CD4-positive, alpha-beta T cell (primary cell): Measurements from ENCODE around the gene GNAT1. TPM values are rescaled to one million over a fixed set of nuclear protein-coding genes. Genes with fewer than 3 reads are reported as not detected.

ENCODE experiments used
- ATAC-seq: fragments of 200-7000 bp; cut with Tn5 transposase; one replicate; pipeline ENCODE4 v1.10.0; 2022; ENCODE audit warnings: mild to moderate bottlenecking; ENCODE audit not compliant: poor library complexity
- CTCF ChIA-PET: fragments of 350-600 bp; sonication (Branson Sonifier 250); formaldehyde crosslinking; loops from one replicate; lab custom pipeline; 2021; ENCODE audit warnings: antibody characterized with exemption, inconsistent platforms; lab: Charles Lee
- POLR2A ChIA-PET: fragments of 350-600 bp; sonication (Branson Sonifier 250); formaldehyde crosslinking; loops from one replicate; lab custom pipeline; 2021; ENCODE audit warnings: antibody characterized with exemption, inconsistent platforms; lab: Charles Lee
- DNase-seq, 14 experiments: peaks; one replicate each; pipeline ENCODE4 v3.0.0-alpha.2; 2013 to 2020; ENCODE audit warnings: mixed read lengths in 2 of 14
- H3K27ac ChIP-seq, 2 donors: one replicate each; pipeline versions ENCODE4 v1.5.1 to v1.7.0; 2013; ENCODE audit warnings: low read length in 2 of 2, low read depth in 1 of 2, mild to moderate bottlenecking in 1 of 2
- H3K27me3 ChIP-seq, 2 experiments: 1 replicate in 1 of 2; 2 replicates in 1 of 2; pipeline versions ENCODE4 v1.6.1 to v1.7.0; 2013; ENCODE audit warnings: low read length in 2 of 2, control low read depth in 1 of 2, mild to moderate bottlenecking in 1 of 2, moderate library complexity in 1 of 2; ENCODE audit not compliant: insufficient read depth in 2 of 2, control insufficient read depth in 1 of 2
- H3K36me3 ChIP-seq: one replicate; pipeline ENCODE4 v1.6.1; 2013; ENCODE audit warnings: low read length, control low read depth; ENCODE audit not compliant: insufficient read depth
- H3K4me1 ChIP-seq: one replicate; pipeline ENCODE4 v1.6.1; 2013; ENCODE audit warnings: low read length, control low read depth; ENCODE audit not compliant: insufficient read depth
- H3K4me3 ChIP-seq: one replicate; pipeline ENCODE4 v1.5.1; 2013; ENCODE audit warnings: mild to moderate bottlenecking, low read length, moderate library complexity
- H3K9me3 ChIP-seq, 2 experiments: 1 replicate in 1 of 2; 2 replicates in 1 of 2; pipeline versions ENCODE4 v1.6.1 to v1.7.0; 2013; ENCODE audit warnings: low read length in 2 of 2, mild to moderate bottlenecking in 2 of 2, control low read depth in 1 of 2, moderate library complexity in 1 of 2; ENCODE audit not compliant: control insufficient read depth in 1 of 2, insufficient read depth in 1 of 2
- H3K27ac Mint-ChIP-seq: one replicate; pipeline ENCODE4 v1.8.0; 2020; ENCODE audit warnings: mixed read lengths
- H3K27me3 Mint-ChIP-seq: one replicate; pipeline ENCODE4 v1.8.0; 2021; ENCODE audit warnings: mixed read lengths
- H3K36me3 Mint-ChIP-seq: one replicate; pipeline ENCODE4 v1.8.0; 2021; ENCODE audit warnings: low read depth, mixed read lengths
- H3K4me1 Mint-ChIP-seq: one replicate; pipeline ENCODE4 v1.8.0; 2021; ENCODE audit warnings: low read depth, mixed read lengths
- H3K4me3 Mint-ChIP-seq: one replicate; pipeline ENCODE4 v1.8.0; 2020; ENCODE audit warnings: mild to moderate bottlenecking, mixed read lengths
- H3K9me3 Mint-ChIP-seq: one replicate; pipeline ENCODE4 v1.8.0; 2020; ENCODE audit warnings: mixed read lengths
- intact Hi-C, 2 experiments: fragments of 100-400 bp; cut with DNase I in 1 of 2; cut with micrococcal nuclease in 1 of 2; formaldehyde crosslinking; loops; one replicate each; pipeline versions ENCODE4 v1.15.1 to v1.9.0; 2023 to 2025; cut with DNase I, micrococcal nuclease
- total RNA-seq, 174 experiments: library from RNA in 2 of 174; stranded (reverse) in 2 of 174; gene quantifications; one replicate each; pipeline ENCODE4 v1.2.3 and lab custom pipeline; 2021 to 2026
- TF ChIP-seq, protein P1 (sequence below): fragments of 200-600 bp; IDR thresholded peaks from one replicate; pipeline ENCODE4 v1.8.0; 2022; ENCODE audit warnings: antibody characterized with exemption, mild to moderate bottlenecking

Gene GNAT1
- total RNA-seq, 2 experiments from 2014 or later, result 0.11 to 0.28 TPM

DNA sequence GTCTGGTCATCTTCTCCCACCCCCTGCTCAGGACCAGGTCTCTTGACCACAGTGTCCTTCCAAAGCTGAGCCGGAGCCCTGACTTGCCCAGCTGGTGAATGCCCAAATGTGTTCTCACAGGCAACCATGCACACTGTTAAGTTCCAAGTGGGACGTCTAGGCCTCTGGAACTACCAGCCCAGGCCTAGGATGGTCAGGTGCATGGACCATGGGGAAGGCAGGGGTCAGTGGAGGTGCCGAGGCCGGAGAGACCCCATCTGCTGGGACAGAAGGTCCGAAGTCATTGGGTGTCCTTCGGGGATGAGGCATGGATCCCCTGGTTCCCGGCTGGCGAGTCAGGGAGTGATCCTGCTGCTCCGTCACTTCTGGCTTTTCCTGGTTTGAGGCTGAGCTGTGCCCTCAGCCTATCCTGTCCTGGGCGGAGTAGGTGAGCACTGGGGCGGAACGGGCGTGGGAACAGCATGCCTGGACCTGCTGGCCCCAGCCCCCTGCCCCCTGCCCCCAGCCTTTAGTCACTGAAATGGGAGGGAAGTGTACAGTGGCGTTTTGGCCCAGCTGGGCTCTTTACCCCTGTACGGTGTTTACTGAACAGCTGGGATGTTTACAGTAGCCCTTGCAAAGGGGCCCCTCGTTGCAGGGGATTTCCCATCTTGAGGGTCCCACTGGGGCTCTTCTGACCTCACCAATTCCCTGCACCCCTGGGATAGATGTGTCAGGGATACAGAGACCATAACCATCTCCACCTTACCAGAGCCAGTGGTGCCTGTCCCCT lies 24.2 kb upstream of the GNAT1 start:
- no peaks in the 10 kb centered on the region for H3K27me3 ChIP-seq
- H3K27ac ChIP-seq, result no peak overlapping the region
- no peaks in the 10 kb centered on the region for H3K4me1 Mint-ChIP-seq
- H3K36me3 Mint-ChIP-seq, result no peaks in the 10 kb centered on the region
- H3K36me3 ChIP-seq, result no peaks in the 10 kb centered on the region
- no peaks in the 10 kb centered on the region for H3K27me3 Mint-ChIP-seq
- no peak overlapping the region for H3K4me3 Mint-ChIP-seq
- POLR2A ChIA-PET, result no interaction called here
- TF ChIP-seq, protein P1, sequence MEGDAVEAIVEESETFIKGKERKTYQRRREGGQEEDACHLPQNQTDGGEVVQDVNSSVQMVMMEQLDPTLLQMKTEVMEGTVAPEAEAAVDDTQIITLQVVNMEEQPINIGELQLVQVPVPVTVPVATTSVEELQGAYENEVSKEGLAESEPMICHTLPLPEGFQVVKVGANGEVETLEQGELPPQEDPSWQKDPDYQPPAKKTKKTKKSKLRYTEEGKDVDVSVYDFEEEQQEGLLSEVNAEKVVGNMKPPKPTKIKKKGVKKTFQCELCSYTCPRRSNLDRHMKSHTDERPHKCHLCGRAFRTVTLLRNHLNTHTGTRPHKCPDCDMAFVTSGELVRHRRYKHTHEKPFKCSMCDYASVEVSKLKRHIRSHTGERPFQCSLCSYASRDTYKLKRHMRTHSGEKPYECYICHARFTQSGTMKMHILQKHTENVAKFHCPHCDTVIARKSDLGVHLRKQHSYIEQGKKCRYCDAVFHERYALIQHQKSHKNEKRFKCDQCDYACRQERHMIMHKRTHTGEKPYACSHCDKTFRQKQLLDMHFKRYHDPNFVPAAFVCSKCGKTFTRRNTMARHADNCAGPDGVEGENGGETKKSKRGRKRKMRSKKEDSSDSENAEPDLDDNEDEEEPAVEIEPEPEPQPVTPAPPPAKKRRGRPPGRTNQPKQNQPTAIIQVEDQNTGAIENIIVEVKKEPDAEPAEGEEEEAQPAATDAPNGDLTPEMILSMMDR, result no peak
- H3K9me3 Mint-ChIP-seq, result no peaks in the 10 kb centered on the region
- CTCF ChIA-PET, result no interaction called here
- H3K9me3 ChIP-seq, result no peaks in the 10 kb centered on the region
- intact Hi-C loops, result loop anchor here in 1 of 2 experiments (10.0 kb wide), 1 partner anchor 228 kb away; no protein-coding TSS in a partner anchor
- DNase-seq, result no peak
- no peak for ATAC-seq
- no peak overlapping the region for H3K27ac Mint-ChIP-seq
- no peak overlapping the region for H3K4me3 ChIP-seq
- no peaks in the 10 kb centered on the region for H3K4me1 ChIP-seq

DNA sequence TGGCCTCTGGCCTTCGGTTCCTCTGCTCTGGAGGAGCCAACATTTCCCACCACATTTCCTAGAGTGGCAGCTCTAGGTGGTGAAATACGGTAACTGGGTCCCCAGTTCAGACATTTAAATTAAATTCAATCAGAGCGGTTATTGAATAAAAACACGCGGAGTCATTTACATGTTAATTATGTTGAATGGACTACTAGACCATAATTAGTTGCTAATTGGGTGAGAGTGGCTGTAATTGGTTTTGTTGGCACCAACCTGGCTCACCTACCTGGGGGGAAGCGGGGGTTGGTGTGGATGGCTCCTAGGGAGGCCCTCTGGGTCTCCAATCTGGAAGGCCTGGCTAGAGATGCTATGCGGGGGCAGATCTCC lies 23.6 kb upstream of the GNAT1 start:
- H3K36me3 Mint-ChIP-seq, result no peaks in the 10 kb centered on the region
- DNase-seq, result no peak
- Histone ChIP-seq H3K27ac (no peak overlapping the region), H3K36me3 (no peaks in the 10 kb centered on the region), H3K27me3 (no peaks in the 10 kb centered on the region), H3K4me3 (no peak overlapping the region), H3K4me1 (no peaks in the 10 kb centered on the region), H3K9me3 (no peaks in the 10 kb centered on the region)
- no peak for ATAC-seq
- CTCF ChIA-PET, result no interaction called here
- no peak overlapping the region for H3K4me3 Mint-ChIP-seq
- no peak overlapping the region for H3K27ac Mint-ChIP-seq
- H3K9me3 Mint-ChIP-seq, result no peaks in the 10 kb centered on the region
- TF ChIP-seq, protein P1, result no peak
- H3K4me1 Mint-ChIP-seq, result no peaks in the 10 kb centered on the region
- no peaks in the 10 kb centered on the region for H3K27me3 Mint-ChIP-seq
- intact Hi-C loops, result loop anchor here in 1 of 2 experiments (10.0 kb wide), 1 partner anchor 227 kb away; no protein-coding TSS in a partner anchor
- POLR2A ChIA-PET, result no interaction called here

DNA sequence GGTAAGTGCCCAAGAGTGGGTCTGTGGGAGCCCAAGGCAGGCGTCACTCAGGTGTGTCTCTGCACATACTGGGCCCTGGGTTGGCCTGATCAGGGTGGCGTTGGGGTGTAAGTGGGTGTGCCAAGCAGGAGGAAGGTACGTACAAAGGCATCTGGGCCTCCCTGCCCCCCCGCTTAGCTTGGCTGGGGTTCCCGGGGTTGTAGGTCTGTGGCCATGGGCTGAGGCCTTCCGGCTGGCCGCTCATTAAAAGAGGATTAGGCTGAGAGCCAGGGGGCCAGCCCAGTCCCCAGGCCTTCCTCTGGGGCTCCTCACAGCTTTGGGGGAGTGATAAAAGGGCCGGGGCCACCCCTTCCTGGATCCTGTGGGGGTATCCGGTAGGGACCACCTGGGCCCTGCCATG lies 23.0 kb upstream of the GNAT1 start:
- peaks cover under 1% of the 10 kb centered on the region for H3K4me1 ChIP-seq
- no peak overlapping the region for H3K4me3 ChIP-seq
- ChIA-PET POLR2A (no interaction called here), CTCF (no interaction called here)
- Mint-ChIP-seq H3K4me3 (no peak overlapping the region), H3K9me3 (no peaks in the 10 kb centered on the region), H3K36me3 (no peaks in the 10 kb centered on the region), H3K27me3 (no peaks in the 10 kb centered on the region), H3K4me1 (no peaks in the 10 kb centered on the region), H3K27ac (no peak overlapping the region)
- H3K36me3 ChIP-seq, result no peaks in the 10 kb centered on the region
- H3K9me3 ChIP-seq, result no peaks in the 10 kb centered on the region
- TF ChIP-seq, protein P1, result no peak
- H3K27ac ChIP-seq, result no peak overlapping the region
- intact Hi-C loops, result loop anchor here in 1 of 2 experiments (10.0 kb wide), 1 partner anchor 226 kb away; no protein-coding TSS in a partner anchor
- H3K27me3 ChIP-seq, result no peaks in the 10 kb centered on the region
- no peak for DNase-seq
- no peak for ATAC-seq
